ENCODE results near the gene FAM234B. TPM values are rescaled to one million over a fixed set of nuclear protein-coding genes. Genes with fewer than 3 reads are reported as not detected.
"Not testable (repeated sequence)": the region's sequence is repeated elsewhere in the genome, so short reads cannot be mapped to it uniquely, and the experiment has no call there.

FAM234B gene
- total and polyA plus RNA-seq, 7 experiments from 2014 or later = 2.6 to 5.8 (median 4.3) TPM

DNA sequence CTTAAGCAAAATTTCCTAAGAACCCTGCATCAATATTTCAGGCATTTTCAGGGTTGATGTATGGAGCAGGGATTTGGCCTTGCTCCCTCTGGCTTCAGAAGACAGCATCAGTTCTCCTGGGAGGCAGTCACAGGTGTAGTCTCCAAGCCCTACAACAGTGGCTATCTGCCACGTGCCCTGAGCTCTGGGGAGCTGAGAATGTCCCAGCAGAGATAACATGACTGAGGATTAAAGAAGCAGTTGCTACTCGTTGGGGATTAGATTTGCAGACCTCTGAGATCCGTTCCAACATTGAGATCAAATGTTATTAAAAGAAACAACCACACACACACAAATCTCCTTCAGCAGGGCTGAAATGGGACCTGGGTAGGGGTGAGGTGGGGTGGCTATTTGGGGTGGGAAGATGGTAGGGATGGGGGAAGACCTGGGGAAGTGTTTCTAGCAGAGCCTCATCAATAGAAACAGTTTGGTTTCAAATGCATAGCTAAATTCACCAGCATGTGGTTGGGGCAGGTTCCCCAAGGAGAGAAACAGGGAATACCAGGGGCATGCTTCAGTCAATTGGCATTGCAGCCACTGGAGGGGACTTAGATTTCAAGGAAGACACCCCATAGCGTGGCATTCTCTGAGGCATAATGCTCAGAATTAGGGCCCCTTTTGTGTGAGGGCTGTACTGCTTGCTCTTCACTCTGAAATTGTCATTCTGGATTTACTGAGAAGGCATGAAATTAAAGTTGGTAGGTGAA, 15.2 kb upstream of the FAM234B start:
- Mint-ChIP-seq H3K27ac (no peak overlapping the region), H3K36me3 (no peaks in the 10 kb centered on the region)
- CTCF ChIA-PET = no interaction called here

DNA sequence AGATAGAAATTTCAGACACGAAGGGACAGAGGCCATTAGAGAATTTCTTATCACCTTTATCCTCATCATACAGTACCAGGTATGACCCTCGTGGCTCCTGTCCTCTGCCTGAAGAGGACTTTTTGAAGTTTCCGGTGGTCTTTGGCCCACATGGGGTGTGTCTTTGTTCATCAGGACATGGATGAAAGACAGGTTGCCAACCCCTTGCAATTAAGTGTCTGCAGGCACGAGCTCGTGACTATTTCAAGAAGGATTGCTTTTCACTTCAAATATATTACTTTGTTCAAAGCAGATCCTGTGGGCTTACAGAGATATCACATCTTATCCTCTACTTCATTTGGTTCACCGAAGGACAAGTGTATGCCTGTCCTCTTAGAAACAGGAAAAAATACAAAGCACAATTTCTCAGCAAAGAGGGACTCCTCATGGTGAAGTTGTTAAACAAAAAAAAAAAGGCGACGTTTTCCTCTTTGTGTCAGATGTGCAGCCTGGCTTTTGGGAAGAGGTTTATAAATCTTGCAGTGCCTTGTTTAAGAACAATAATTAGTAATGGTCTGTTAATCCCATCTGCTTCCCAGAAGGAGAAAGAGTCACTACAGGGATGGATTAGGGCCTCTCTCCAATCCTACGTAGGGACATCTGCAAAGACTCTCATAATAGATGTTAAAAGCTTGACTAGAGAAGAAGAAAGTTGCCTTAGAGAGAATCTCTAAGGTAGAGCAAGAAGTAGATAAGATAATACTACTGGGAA, 13.5 kb upstream of the FAM234B start:
- Histone ChIP-seq H3K9me3 (ENCODE audit: control insufficient read depth in 2 of 3, low read length in 3 of 3) (no peaks in the 10 kb centered on the region), H3K4me3 (ENCODE audit: low read length) (no peak overlapping the region), H3K36me3 (ENCODE audit: control insufficient read depth in 2 of 3, insufficient read depth in 3 of 3, low read length in 3 of 3) (no peaks in the 10 kb centered on the region), H3K4me1 (ENCODE audit: control insufficient read depth in 2 of 2, insufficient read depth in 2 of 2, low read length in 2 of 2) (no peaks in the 10 kb centered on the region), H3K27me3 (ENCODE audit: control insufficient read depth in 2 of 2, insufficient read depth in 2 of 2, low read length in 2 of 2) (no peaks in the 10 kb centered on the region), H3K27ac (ENCODE audit: low read depth, low read length) (no peak overlapping the region)
- Mint-ChIP-seq H3K4me3 (no peak overlapping the region), H3K4me1 (no peaks in the 10 kb centered on the region), H3K9me3 (no peaks in the 10 kb centered on the region), H3K27me3 (peaks cover 0 to 24% (median 4%) of the 10 kb centered on the region in 5 donors), H3K27ac (no peak overlapping the region), H3K36me3 (no peaks in the 10 kb centered on the region)
- POLR2A ChIA-PET = no interaction called here
- intact Hi-C loops (cut with micrococcal nuclease) = no loop called here
- no peak for DNase-seq
- no peak for ATAC-seq
- CTCF ChIA-PET = no interaction called here

More for the DNA sequence above, 15.2 kb upstream of the FAM234B start:
- Histone ChIP-seq H3K36me3 (ENCODE audit: control insufficient read depth in 2 of 3, insufficient read depth in 3 of 3, low read length in 3 of 3) (no peaks in the 10 kb centered on the region), H3K27me3 (ENCODE audit: control insufficient read depth in 2 of 2, insufficient read depth in 2 of 2, low read length in 2 of 2) (no peaks in the 10 kb centered on the region), H3K4me3 (ENCODE audit: low read length) (no peak overlapping the region), H3K27ac (ENCODE audit: low read depth, low read length) (no peak overlapping the region), H3K9me3 (ENCODE audit: control insufficient read depth in 2 of 3, low read length in 3 of 3) (no peaks in the 10 kb centered on the region), H3K4me1 (ENCODE audit: control insufficient read depth in 2 of 2, insufficient read depth in 2 of 2, low read length in 2 of 2) (no peaks in the 10 kb centered on the region)
- Mint-ChIP-seq H3K4me3 (no peak overlapping the region), H3K27me3 (peaks cover 4 to 29% (median 7%) of the 10 kb centered on the region in 5 donors), H3K9me3 (no peaks in the 10 kb centered on the region), H3K4me1 (no peaks in the 10 kb centered on the region)
- no peak for ATAC-seq
- POLR2A ChIA-PET = no interaction called here
- intact Hi-C loops (cut with micrococcal nuclease) = no loop called here
- DNase-seq = no peak

- CTCF ChIA-PET = no interaction called here
- peaks cover 0 to 14% (median 2%) of the 10 kb centered on the region in 5 donors for H3K27me3 Mint-ChIP-seq
Measured at GRCh38 chr12:13032164-13032563, 12.0 kb upstream of the FAM234B start.

DNA sequence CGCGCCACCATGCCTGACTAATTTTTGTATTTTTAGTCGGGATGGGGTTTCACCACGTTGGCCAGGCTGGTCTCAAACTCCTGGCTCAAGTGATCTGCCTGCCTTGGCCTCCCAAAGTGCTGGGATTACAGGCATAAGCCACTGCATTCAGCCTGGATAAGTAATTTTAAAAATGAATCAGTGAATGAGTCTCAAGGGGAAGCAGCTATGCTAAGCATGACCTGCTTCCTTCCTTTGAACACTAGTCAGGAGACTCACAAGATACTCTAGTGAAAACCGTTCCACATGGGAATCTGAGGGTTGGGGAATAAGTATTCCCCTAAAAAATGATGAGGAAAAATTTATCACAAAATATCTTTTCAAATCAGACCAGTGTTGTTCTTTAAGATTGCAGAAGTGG, 10.7 kb upstream of the FAM234B start:
- POLR2A ChIA-PET = no interaction called here

More at GRCh38 chr12:13032164-13032563, 12.0 kb upstream of the FAM234B start:
- DNase-seq (no peak), ATAC-seq (no peak)
- Mint-ChIP-seq H3K9me3 (no peaks in the 10 kb centered on the region), H3K27ac (no peak overlapping the region), H3K4me3 (no peak overlapping the region), H3K4me1 (no peaks in the 10 kb centered on the region), H3K36me3 (no peaks in the 10 kb centered on the region)
- Histone ChIP-seq H3K4me1 (ENCODE audit: control insufficient read depth in 2 of 2, insufficient read depth in 2 of 2, low read length in 2 of 2) (no peaks in the 10 kb centered on the region), H3K4me3 (ENCODE audit: low read length) (no peak overlapping the region), H3K27me3 (ENCODE audit: control insufficient read depth in 2 of 2, insufficient read depth in 2 of 2, low read length in 2 of 2) (no peaks in the 10 kb centered on the region), H3K9me3 (ENCODE audit: control insufficient read depth in 2 of 3, low read length in 3 of 3) (no peaks in the 10 kb centered on the region), H3K27ac (ENCODE audit: low read depth, low read length) (no peak overlapping the region), H3K36me3 (ENCODE audit: control insufficient read depth in 2 of 3, insufficient read depth in 3 of 3, low read length in 3 of 3) (no peaks in the 10 kb centered on the region)
- POLR2A ChIA-PET = no interaction called here
- intact Hi-C loops (cut with micrococcal nuclease) = no loop called here

GRCh38 chr12:13035335-13035734, 8.8 kb upstream of the FAM234B start:
- POLR2A ChIA-PET = interaction anchor here (1.2 kb wide), 1 partner anchor 9 kb away, joined by 4 read pairs; the partner anchor contains the start of gene FAM234B
- H3K36me3 Mint-ChIP-seq; ATAC-seq; H3K9me3 ChIP-seq (ENCODE audit: control insufficient read depth in 2 of 3, low read length in 3 of 3); H3K27ac Mint-ChIP-seq; CTCF ChIA-PET; DNase-seq; H3K4me1 Mint-ChIP-seq; H3K27ac ChIP-seq (ENCODE audit: low read depth, low read length); H3K4me3 ChIP-seq (ENCODE audit: low read length); H3K36me3 ChIP-seq (ENCODE audit: control insufficient read depth in 2 of 3, insufficient read depth in 3 of 3, low read length in 3 of 3); H3K27me3 Mint-ChIP-seq; H3K9me3 Mint-ChIP-seq; H3K27me3 ChIP-seq (ENCODE audit: control insufficient read depth in 2 of 2, insufficient read depth in 2 of 2, low read length in 2 of 2); intact Hi-C loops (cut with micrococcal nuclease); H3K4me3 Mint-ChIP-seq; H3K4me1 ChIP-seq (ENCODE audit: control insufficient read depth in 2 of 2, insufficient read depth in 2 of 2, low read length in 2 of 2): not testable (repeated sequence)

More for the DNA sequence above, 10.7 kb upstream of the FAM234B start:
- ATAC-seq (no peak), DNase-seq (no peak)
- H3K4me1 Mint-ChIP-seq = no peaks in the 10 kb centered on the region
- Histone ChIP-seq H3K27ac (ENCODE audit: low read depth, low read length) (no peak overlapping the region), H3K36me3 (ENCODE audit: control insufficient read depth in 2 of 3, insufficient read depth in 3 of 3, low read length in 3 of 3) (no peaks in the 10 kb centered on the region), H3K27me3 (ENCODE audit: control insufficient read depth in 2 of 2, insufficient read depth in 2 of 2, low read length in 2 of 2) (no peaks in the 10 kb centered on the region), H3K9me3 (ENCODE audit: control insufficient read depth in 2 of 3, low read length in 3 of 3) (no peaks in the 10 kb centered on the region), H3K4me1 (ENCODE audit: control insufficient read depth in 2 of 2, insufficient read depth in 2 of 2, low read length in 2 of 2) (no peaks in the 10 kb centered on the region), H3K4me3 (ENCODE audit: low read length) (no peak overlapping the region)
- intact Hi-C loops (cut with micrococcal nuclease) = no loop called here
- no peaks in the 10 kb centered on the region for H3K36me3 Mint-ChIP-seq
- H3K27ac Mint-ChIP-seq = no peak overlapping the region
- H3K9me3 Mint-ChIP-seq = no peaks in the 10 kb centered on the region
- H3K4me3 Mint-ChIP-seq = no peak overlapping the region
- CTCF ChIA-PET = no interaction called here
- peaks cover 0 to 12% (median 2%) of the 10 kb centered on the region in 5 donors for H3K27me3 Mint-ChIP-seq

- no peak for ATAC-seq
- H3K36me3 Mint-ChIP-seq = no peaks in the 10 kb centered on the region
- Histone ChIP-seq H3K9me3 (ENCODE audit: control insufficient read depth in 2 of 3, low read length in 3 of 3) (no peaks in the 10 kb centered on the region), H3K4me1 (ENCODE audit: control insufficient read depth in 2 of 2, insufficient read depth in 2 of 2, low read length in 2 of 2) (no peaks in the 10 kb centered on the region), H3K4me3 (ENCODE audit: low read length) (no peak overlapping the region), H3K27ac (ENCODE audit: low read depth, low read length) (no peak overlapping the region), H3K27me3 (ENCODE audit: control insufficient read depth in 2 of 2, insufficient read depth in 2 of 2, low read length in 2 of 2) (no peaks in the 10 kb centered on the region), H3K36me3 (ENCODE audit: control insufficient read depth in 2 of 3, insufficient read depth in 3 of 3, low read length in 3 of 3) (no peaks in the 10 kb centered on the region)
- CTCF ChIA-PET = interaction anchor here (0.6 kb wide), 1 partner anchor 439 kb away, joined by 5 read pairs; no protein-coding TSS in a partner anchor
- POLR2A ChIA-PET = no interaction called here
- DNase-seq = no peak
- intact Hi-C loops (cut with micrococcal nuclease) = no loop called here
- peaks cover 0 to 23% (median 0%) of the 10 kb centered on the region in 5 donors for H3K27me3 Mint-ChIP-seq
- no peak overlapping the region for H3K4me3 Mint-ChIP-seq
- H3K9me3 Mint-ChIP-seq = no peaks in the 10 kb centered on the region
- no peak overlapping the region for H3K27ac Mint-ChIP-seq
- H3K4me1 Mint-ChIP-seq = no peaks in the 10 kb centered on the region
Measured at GRCh38 chr12:13036881-13037280, 7.3 kb upstream of the FAM234B start.
